ENCODE data around the gene MATN1.

- no peak for TF ChIP-seq CTCF (IDR thresholded peaks at IDR 0.05; ENCODE audit: poor library complexity)
- no peak for TF ChIP-seq EZH2 (IDR thresholded peaks at IDR 0.05; ENCODE audit: borderline replicate concordance)
- no peak for TF ChIP-seq EZH2phosphoT487 (IDR thresholded peaks at IDR 0.05; ENCODE audit: low read depth, severe bottlenecking, unreplicated experiment)
These were observed 10.1 kb upstream of the MATN1 start for GRCh38 chr1:30733493-30733892.
